ENCODE data around the gene MDC1. TPM values are rescaled to one million over a fixed set of nuclear protein-coding genes. Genes with fewer than 3 reads are reported as not detected.

Gene MDC1
- total RNA-seq, 1 experiment from 2014 or later, result 3.3 TPM

DNA sequence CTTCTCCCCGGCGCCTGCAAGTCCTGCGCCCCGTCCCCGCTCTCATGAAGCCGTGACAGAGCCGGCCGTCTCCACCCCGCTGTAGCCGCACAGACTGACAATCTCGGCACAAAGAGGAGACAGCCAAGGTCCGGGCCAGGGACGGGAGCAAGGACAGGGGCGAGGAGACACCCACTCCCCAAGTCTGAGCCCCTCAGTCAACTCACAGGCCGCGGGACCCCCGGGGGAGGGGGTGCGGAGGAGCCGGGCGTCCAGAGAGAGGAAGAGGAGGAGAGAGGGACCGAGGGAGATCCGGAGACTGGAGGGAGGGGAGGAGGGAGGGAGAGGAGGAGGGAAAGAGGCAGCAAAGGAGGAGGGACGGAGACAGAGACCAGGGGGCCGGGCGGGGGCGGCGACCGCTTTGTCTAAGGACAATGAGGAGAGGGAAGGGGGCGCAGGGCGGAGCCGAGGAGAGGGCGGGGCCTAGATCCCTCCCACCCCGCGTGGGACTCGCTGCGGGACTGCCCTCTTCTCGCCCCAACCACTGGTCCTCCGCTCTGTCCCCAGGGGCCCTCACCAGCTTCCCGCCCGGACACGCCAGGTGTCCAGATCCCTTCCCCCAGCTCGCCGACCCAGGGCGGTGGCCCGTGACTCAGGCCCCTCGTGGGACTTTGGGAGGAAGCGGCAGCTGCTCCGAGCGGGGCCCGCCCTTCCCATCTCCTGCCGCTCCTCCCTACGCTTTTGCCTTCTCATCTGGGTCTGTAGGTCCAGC is 30.0 kb downstream of the MDC1 start:
- peak; percentile 99 for DNase-seq (ENCODE audit: low read depth)
- in situ Hi-C loops (cut with HindIII; ENCODE audit: low pct_unique_long_range_greater_than_20kb, low sequenced_read_pairs), result no loop called here

DNA sequence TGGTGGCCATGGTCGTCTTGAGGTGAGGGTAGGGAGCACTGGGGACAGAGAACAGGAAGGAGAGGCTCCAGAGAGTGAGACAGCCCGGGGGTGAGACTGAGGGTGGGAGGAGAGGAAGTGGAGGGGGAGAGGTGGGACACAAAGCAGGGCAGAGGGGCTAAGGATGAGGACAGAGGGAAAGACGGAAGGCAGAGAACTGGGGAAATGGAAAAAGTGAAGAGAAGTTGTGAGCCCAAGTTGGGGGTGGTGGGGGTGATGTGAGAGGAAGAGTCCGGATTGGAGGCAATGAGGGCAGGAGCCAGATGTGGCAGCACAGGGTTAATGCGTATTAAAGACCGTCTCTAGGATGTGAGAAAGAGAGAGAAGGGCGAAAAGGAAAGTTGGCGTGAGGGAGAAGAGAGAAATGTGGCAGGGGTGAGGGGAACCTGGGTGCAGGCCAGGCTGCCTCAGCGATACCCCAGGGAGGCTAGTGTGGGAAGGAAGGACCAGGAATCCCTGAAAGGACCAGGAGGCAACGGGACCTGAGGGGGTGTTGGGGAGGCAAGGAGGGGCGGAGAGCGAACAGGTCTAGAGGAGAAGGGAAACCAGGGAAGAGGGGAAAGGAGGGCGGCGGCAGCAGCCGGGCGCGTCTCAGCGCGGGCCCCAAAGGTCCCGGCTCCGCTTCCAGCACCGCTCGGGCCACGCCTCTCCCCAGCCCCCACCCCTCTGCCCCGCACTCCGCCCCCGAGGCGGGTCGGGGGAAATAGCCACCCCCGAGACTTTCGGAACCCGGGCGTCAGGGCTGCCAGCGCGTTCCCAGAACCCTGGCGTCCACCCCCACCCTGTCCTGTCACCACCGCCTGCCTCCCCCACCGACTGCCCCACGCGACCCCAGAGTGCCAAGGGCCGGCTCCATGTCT is 30.8 kb downstream of the MDC1 start, which contains the start of gene PPP1R18:
Gene PPP1R18 (minus strand): TSS at position 637 of the 899 bp plus-strand sequence. CDS start 627 bp downstream, at position 10.
- DNase-seq (ENCODE audit: low read depth), result peak; percentile 49
- in situ Hi-C loops (cut with HindIII; ENCODE audit: low pct_unique_long_range_greater_than_20kb, low sequenced_read_pairs), result no loop called here

- DNase-seq (ENCODE audit: low read depth), result no peak
- in situ Hi-C loops (cut with HindIII; ENCODE audit: low pct_unique_long_range_greater_than_20kb, low sequenced_read_pairs), result no loop called here
These were observed 31.7 kb downstream of the MDC1 start for GRCh38 chr6:30685157-30686008.

DNA sequence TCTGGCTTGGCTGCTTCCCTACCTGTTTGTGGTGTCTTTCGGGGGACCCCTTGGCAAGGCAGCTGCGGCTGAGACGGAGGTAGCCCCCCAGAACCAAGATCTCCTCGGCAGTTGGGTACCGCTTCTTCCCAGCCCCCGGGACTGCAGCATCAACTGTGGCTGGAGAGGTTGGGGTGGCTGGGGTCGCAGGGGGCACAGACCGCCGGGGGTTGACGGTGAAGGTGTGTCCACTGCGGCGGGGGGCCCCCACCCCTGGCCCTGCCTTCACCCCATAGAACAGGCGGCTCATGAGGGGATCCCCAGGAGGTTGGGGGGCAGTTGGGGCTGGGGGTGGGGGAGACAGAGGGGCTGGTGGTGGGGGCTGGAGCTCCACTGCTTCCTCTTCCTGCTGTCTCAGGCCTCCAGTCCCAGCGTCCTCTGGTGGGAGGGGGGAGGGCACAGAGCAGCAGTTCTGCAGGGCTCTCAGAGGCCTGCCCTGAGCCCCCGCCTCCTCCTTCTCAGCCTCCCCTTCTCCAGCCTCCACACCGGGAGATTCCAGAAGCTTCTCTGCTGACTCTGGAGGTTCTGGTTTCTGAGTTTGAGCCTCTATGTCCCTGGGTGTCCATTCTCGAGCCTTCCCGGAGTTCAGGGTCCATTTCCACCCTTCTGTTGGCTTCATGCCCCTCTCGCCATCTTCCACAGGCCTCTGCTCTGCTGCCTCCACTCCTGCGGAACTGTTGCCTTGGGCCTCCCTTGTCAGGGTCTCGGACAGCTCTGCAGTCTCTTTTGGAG is 32.5 kb downstream of the MDC1 start:
- in situ Hi-C loops (cut with HindIII; ENCODE audit: low pct_unique_long_range_greater_than_20kb, low sequenced_read_pairs), result no loop called here
- DNase-seq (ENCODE audit: low read depth), result no peak

- in situ Hi-C loops (cut with HindIII; ENCODE audit: low pct_unique_long_range_greater_than_20kb, low sequenced_read_pairs), result no loop called here
- no peak for DNase-seq (ENCODE audit: low read depth)
These were observed 33.1 kb downstream of the MDC1 start for GRCh38 chr6:30683980-30684338.

DNA sequence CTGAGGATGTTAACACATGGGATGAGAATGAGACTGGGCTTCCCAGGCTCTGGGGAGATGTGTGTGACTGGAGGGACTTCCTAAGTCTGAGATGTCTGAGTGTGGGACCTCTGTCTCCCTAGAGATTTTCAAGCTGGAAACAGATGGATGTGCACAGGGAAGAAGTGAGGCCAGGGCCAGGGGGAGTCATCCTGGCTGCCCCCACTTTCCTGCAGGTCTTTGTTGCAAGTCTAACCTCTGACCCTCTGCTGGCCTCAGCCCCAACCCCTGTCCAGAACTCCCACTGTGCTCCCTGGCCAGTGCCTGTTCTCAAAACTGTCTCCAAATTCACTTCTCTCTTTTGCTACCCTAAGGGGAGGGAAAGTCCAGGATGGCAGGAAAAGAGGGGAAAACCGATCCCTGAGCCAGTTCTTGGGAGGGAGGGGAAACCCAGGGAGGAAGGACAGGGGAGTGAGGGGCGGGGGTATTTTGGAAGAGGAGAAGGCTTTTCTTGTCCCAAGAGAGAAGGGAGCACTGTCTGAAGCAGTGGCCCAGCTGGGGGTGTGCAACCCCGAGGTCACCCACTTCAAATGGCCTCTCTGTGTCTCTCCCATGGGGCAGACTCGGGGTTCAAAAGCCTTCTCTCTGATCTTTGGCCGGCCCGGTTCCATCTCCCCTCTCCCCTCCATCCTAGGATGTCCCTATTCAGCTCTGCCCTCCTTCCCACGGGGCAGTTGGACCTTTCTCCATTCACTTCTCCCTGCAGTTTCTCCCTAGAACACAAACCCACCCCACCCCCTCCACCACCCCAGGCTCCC is 33.7 kb downstream of the MDC1 start:
- DNase-seq (ENCODE audit: low read depth), result no peak
- in situ Hi-C loops (cut with HindIII; ENCODE audit: low pct_unique_long_range_greater_than_20kb, low sequenced_read_pairs), result no loop called here

DNA sequence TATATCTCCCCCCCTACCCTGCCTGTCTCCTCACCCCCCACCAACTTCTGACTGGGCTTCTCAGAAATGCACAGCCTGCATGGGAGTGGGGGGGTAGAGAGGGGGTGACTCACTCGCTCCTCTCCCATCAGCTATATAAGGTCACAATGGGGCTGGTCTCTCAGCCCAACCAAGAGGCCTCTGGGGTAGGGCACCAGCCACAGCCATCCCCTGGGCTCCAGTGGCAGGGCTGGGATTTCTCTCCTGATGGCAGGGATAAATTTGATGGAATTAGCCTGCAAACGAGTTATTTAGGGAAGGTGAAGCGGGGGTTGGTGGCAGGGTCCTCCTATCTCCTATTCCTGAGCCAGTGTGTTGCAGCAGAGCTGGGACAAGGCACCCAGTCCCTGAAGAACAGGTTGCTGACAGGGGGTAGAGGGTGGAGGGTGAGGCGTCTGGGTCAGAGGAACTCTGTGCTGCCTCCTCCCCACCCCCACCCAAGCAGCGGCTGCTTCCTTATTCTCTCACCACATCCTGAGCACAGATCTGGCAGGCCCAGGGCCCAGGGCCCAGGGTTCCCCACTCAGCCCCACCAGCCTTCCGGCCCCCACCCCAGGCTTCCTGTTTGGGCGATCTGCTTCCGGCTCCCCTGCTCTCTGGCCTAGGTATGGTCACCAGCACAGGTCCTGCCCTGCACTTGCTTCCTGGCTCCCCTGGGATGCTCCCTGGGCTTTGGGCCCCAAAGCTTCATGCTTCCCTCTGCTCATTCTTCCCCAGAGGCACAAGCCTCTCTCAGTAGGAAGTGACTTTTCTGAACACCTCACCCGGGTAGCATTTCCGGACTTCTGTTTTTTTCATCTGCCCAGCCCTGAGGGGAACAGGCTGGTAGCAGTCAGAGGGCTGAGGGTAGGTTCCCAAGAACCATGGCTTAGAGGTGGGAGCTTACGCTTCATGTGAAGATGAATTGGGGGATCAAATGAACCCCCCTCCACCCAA is 34.7 kb downstream of the MDC1 start:
- in situ Hi-C loops (cut with HindIII; ENCODE audit: low pct_unique_long_range_greater_than_20kb, low sequenced_read_pairs), result no loop called here
- DNase-seq (ENCODE audit: low read depth), result peak; percentile 33

- in situ Hi-C loops (cut with HindIII; ENCODE audit: low pct_unique_long_range_greater_than_20kb, low sequenced_read_pairs), result no loop called here
- no peak for DNase-seq (ENCODE audit: low read depth)
These were observed 35.3 kb downstream of the MDC1 start for GRCh38 chr6:30681766-30682142.

DNA sequence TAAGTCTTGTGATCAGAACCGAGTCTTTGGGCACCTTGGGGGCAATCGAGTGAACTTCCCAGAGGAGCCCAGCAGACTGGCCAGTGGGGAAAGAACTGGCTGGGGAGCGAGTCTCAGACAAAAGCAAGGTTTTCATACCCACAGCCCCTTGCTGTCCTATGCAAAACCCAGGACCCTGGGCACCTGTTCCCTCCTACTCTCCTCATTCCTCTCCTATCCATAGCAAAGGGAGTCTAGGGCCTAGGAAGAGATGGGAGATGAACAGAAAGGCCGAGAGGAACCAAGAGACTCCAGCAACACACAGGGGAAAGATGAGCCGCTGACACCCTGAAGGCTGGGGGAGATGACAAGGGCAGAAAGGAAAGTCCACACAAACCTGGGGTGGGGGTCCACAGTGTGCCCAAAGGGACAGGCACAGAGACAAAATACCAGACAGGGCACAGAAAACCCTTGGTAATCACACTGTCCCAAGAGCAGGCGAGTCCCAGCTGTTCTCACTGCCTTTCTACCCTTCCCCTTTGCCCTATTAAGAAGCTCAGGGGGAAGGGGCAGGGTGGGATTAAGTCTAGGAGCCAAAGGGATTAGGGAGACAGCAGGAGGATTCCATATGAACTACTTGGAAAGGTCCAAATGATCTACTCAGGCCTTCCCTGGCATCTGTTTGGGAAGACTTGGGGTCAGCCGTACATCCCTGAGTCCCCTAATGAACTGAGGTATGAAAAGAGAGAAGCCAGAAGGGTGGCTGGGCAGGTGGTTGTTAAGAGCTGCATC is 37.1 kb downstream of the MDC1 start:
- DNase-seq (ENCODE audit: low read depth), result no peak
- in situ Hi-C loops (cut with HindIII; ENCODE audit: low pct_unique_long_range_greater_than_20kb, low sequenced_read_pairs), result no loop called here

- DNase-seq (ENCODE audit: low read depth), result peak; percentile 71
- in situ Hi-C loops (cut with HindIII; ENCODE audit: low pct_unique_long_range_greater_than_20kb, low sequenced_read_pairs), result no loop called here
These were observed 37.9 kb downstream of the MDC1 start for GRCh38 chr6:30678964-30679726.

GRCh38 chr6:30676660-30677285 is 40.3 kb downstream of the MDC1 start:
- DNase-seq (ENCODE audit: low read depth), result no peak
- in situ Hi-C loops (cut with HindIII; ENCODE audit: low pct_unique_long_range_greater_than_20kb, low sequenced_read_pairs), result no loop called here

- DNase-seq (ENCODE audit: low read depth), result peak; percentile 94
- in situ Hi-C loops (cut with HindIII; ENCODE audit: low pct_unique_long_range_greater_than_20kb, low sequenced_read_pairs), result no loop called here
These were observed 44.4 kb downstream of the MDC1 start, which contains the start of gene DHX16 for GRCh38 chr6:30672445-30673253. TSS of gene DHX16 (minus strand) at chr6:30673006. CDS start at chr6:30672841, 165 bp downstream.

DNA sequence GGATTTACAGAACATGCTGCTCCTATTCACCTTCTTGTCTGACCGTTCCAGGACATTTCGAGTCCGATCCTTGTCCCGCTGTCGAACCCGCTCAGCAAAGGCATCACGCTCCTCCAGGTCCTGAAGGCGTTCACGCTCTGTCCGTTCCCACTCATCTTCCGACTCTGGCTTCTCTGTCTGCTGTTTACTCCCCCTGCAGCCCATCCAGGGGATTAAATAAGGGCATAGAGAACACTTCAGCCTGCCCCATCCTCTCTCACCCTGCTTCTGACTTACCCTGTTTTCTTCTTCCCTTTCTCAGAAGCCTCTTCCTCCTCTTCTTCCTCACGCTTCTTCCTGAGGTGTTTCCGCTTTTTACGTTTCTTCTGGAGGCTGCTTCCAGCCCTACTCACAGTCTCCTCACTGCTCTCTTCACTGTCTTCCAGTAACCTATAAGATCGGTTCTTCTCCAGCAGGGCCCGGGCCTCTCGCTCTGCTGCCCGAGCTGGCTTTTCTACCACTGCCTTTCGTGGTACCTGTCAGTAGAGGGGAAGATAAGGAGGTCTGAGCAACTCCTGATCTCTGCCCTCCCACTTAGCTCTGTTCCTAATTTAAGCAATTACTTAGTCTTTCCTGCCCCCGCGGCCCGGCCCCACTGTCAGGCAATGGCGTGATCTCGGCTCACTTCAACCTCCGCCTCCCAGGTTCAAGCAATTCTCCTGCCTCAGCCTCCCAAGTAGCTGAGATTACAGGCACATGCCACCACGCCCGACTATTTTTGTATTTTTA is 46.1 kb downstream of the MDC1 start:
- in situ Hi-C loops (cut with HindIII; ENCODE audit: low pct_unique_long_range_greater_than_20kb, low sequenced_read_pairs), result no loop called here
- no peak for DNase-seq (ENCODE audit: low read depth)
